B cell (primary cell): ENCODE results near the gene TBX2. TPM values are rescaled to one million over a fixed set of nuclear protein-coding genes. Genes with fewer than 3 reads are reported as not detected.

Experiments used
- ATAC-seq: fragments of 200-7000 bp; cut with Tn5 transposase; one replicate; pipeline ENCODE4 v1.10.0; 2021; ENCODE audit warnings: low read depth, mild to moderate bottlenecking, moderate number of reproducible peaks, moderate library complexity
- CTCF ChIA-PET: fragments of 350-600 bp; sonication (Branson Sonifier 250); formaldehyde crosslinking; loops from one replicate; lab custom pipeline; 2021; ENCODE audit warnings: antibody characterized with exemption, inconsistent platforms; lab: Charles Lee
- POLR2A ChIA-PET: fragments of 350-600 bp; sonication (Branson Sonifier 250); formaldehyde crosslinking; loops from one replicate; lab custom pipeline; 2021; ENCODE audit warnings: antibody characterized with exemption; lab: Charles Lee
- DNase-seq: peaks from one replicate; pipeline ENCODE4 v3.0.0; 2013
- H2AFZ ChIP-seq: 2 replicates; pipeline ENCODE4 v1.6.1; 2012; ENCODE audit warnings: mild to moderate bottlenecking, low read depth, low read length; ENCODE audit not compliant: insufficient read depth, poor library complexity, severe bottlenecking
- H3K27ac ChIP-seq, 2 donors: 1 replicate in 1 of 2; 2 replicates in 1 of 2; pipeline ENCODE4 v1.5.1; 2012 to 2013; ENCODE audit warnings: low read length in 2 of 2, mild to moderate bottlenecking in 2 of 2, moderate library complexity in 1 of 2
- H3K27me3 ChIP-seq, 4 experiments: fragments of 200-600 bp in 1 of 4; sonication (generic) in 1 of 4; replicated peaks in 1 of 4; 1 replicate in 2 of 4; 2 replicates in 2 of 4; pipeline versions ENCODE4 v1.6.1 to v1.7.0; 2013 to 2016; ENCODE audit warnings: low read length in 3 of 4, mild to moderate bottlenecking in 2 of 4, mixed read lengths in 1 of 4, moderate library complexity in 1 of 4; ENCODE audit not compliant: insufficient read depth in 4 of 4, control insufficient read depth in 3 of 4; ENCODE audit errors: control extremely low read depth in 1 of 4
- H3K36me3 ChIP-seq, 2 experiments: replicated peaks in 1 of 2; 1 replicate in 1 of 2; 2 replicates in 1 of 2; pipeline versions ENCODE4 v1.6.1 to v1.7.1; 2013; ENCODE audit warnings: low read length in 1 of 2; ENCODE audit not compliant: insufficient read depth in 2 of 2, control insufficient read depth in 1 of 2; ENCODE audit errors: control extremely low read depth in 1 of 2, extremely low read depth in 1 of 2
- H3K4me1 ChIP-seq, 2 donors: fragments of 200-600 bp in 1 of 2; sonication (generic) in 1 of 2; 1 replicate in 1 of 2; 2 replicates in 1 of 2; pipeline versions ENCODE4 v1.5.1 to v1.6.1; 2013 to 2017; ENCODE audit warnings: low read length in 2 of 2; ENCODE audit not compliant: control insufficient read depth in 2 of 2, insufficient read depth in 2 of 2
- H3K4me2 ChIP-seq: replicated peaks from 2 replicates; pipeline ENCODE3; 2012; ENCODE audit warnings: mild to moderate bottlenecking, low read depth, low read length; ENCODE audit not compliant: poor library complexity, severe bottlenecking
- H3K4me3 ChIP-seq, 5 experiments: fragments of 200-600 bp in 1 of 5; sonication (generic) in 1 of 5; 1 replicate in 3 of 5; 2 replicates in 2 of 5; pipeline versions ENCODE4 v1.5.1 to v1.7.0; 2011 to 2016; ENCODE audit warnings: low read length in 4 of 5, mild to moderate bottlenecking in 4 of 5, low read depth in 2 of 5, control low read depth in 1 of 5, moderate library complexity in 1 of 5; ENCODE audit not compliant: insufficient read depth in 1 of 5; ENCODE audit errors: control extremely low read depth in 1 of 5, extremely low read depth in 1 of 5
- H3K79me2 ChIP-seq: fragments of 200-600 bp; sonication (generic); one replicate; pipeline ENCODE4 v1.6.0; 2016; ENCODE audit warnings: low read length; ENCODE audit not compliant: control insufficient read depth, insufficient read depth
- H3K9ac ChIP-seq: fragments of 200-600 bp; sonication (generic); 2 replicates; pipeline ENCODE4 v1.6.1; 2017; ENCODE audit warnings: mild to moderate bottlenecking, low read length, moderate library complexity
- H3K9me3 ChIP-seq, 3 donors: one replicate each; pipeline versions ENCODE4 v1.6.1 to v1.7.1; 2013; ENCODE audit warnings: low read length in 2 of 3; ENCODE audit not compliant: control insufficient read depth in 2 of 3, insufficient read depth in 1 of 3; ENCODE audit errors: control extremely low read depth in 1 of 3
- H4K20me1 ChIP-seq: 2 replicates; pipeline ENCODE4 v1.6.0; 2012; ENCODE audit warnings: mild to moderate bottlenecking, low read length; ENCODE audit not compliant: insufficient read depth, control insufficient read depth, poor library complexity, severe bottlenecking
- H3K27ac Mint-ChIP-seq: one replicate; pipeline ENCODE4 v1.8.0; 2021; ENCODE audit warnings: mixed read lengths
- H3K27me3 Mint-ChIP-seq: one replicate; pipeline ENCODE4 v1.8.0; 2021; ENCODE audit warnings: mixed read lengths
- H3K4me1 Mint-ChIP-seq: one replicate; pipeline ENCODE4 v1.8.0; 2021; ENCODE audit warnings: mixed read lengths
- H3K4me3 Mint-ChIP-seq: one replicate; pipeline ENCODE4 v1.8.0; 2021; ENCODE audit warnings: mixed read lengths
- H3K9me3 Mint-ChIP-seq: one replicate; pipeline ENCODE4 v1.8.0; 2022; ENCODE audit warnings: mixed read lengths; ENCODE audit not compliant: insufficient read depth
- CTCF ChIP-seq: fragments of 200-600 bp; IDR thresholded peaks from one replicate; pipeline ENCODE4 v1.8.0; 2022; ENCODE audit warnings: antibody characterized with exemption, mild to moderate bottlenecking
- EZH2 ChIP-seq: IDR thresholded peaks from 2 replicates; pipeline ENCODE4 v1.6.1; 2012; ENCODE audit warnings: borderline replicate concordance, low read depth, mild to moderate bottlenecking, moderate library complexity, low read length; ENCODE audit not compliant: insufficient read depth, poor library complexity, severe bottlenecking
- WGBS: methylation state at CpG from one replicate; pipeline ENCODE4 v1.1.5; 2013; ENCODE audit warnings: missing lambda C conversion rate; ENCODE audit not compliant: insufficient coverage; 5-methylcytosine and 5-hydroxymethylcytosine counted together
- intact Hi-C: fragments of 100-400 bp; cut with micrococcal nuclease; formaldehyde crosslinking; loops from one replicate; pipeline ENCODE4 v1.10.0; 2022
- polyA plus RNA-seq: library from polyadenylated mRNA; depleted of rRNA; stranded (reverse); fragments of >200 nt; gene quantifications from 2 replicates; pipeline ENCODE4 v1.2.3, GENCODE V29; 2012
- total RNA-seq, 2 donors: library from RNA; stranded (reverse); fragments of 120-200 nt in 1 of 2; gene quantifications; 1 replicate in 1 of 2; 2 replicates in 1 of 2; pipeline versions ENCODE4 v1.2.3 to v1.2.4, GENCODE V29; 2013 to 2022

The TBX2 gene
- total and polyA plus RNA-seq, 2 donors (not counting 1 experiment from before 2014, with no cell fraction given): not detected

GRCh38 chr17:61455324-61456060, 55.8 kb downstream of the TBX2 start:
- H3K4me3 Mint-ChIP-seq: no peak overlapping the region
- no peaks in the 10 kb centered on the region for H4K20me1 ChIP-seq
- no peaks in the 10 kb centered on the region for H3K36me3 ChIP-seq
- no peaks in the 10 kb centered on the region for H3K9me3 Mint-ChIP-seq
- DNase-seq (no peak), ATAC-seq (no peak)
- no peak for TF ChIP-seq CTCF
- no peak for TF ChIP-seq EZH2
- intact Hi-C loops: no loop called here
- no peak overlapping the region for H3K27ac ChIP-seq
- ChIA-PET POLR2A (no interaction called here), CTCF (no interaction called here)
- H3K9me3 ChIP-seq: peaks cover 0 to 44% (median 0%) of the 10 kb centered on the region in 3 donors
- peaks cover 45 to 61% of the 10 kb centered on the region in 2 donors for H3K4me1 ChIP-seq
- 28% methylated on average over 18 of the region's 18 CpGs for WGBS
- H3K27ac Mint-ChIP-seq: no peak overlapping the region
- H2AFZ ChIP-seq: no peak overlapping the region
- no peak overlapping the region for H3K4me3 ChIP-seq
- no peak overlapping the region for H3K9ac ChIP-seq
- H3K27me3 Mint-ChIP-seq: peaks cover 75% of the 10 kb centered on the region
- H3K4me2 ChIP-seq: peak overlapping the region; percentile 57
- peaks cover 39% of the 10 kb centered on the region for H3K4me1 Mint-ChIP-seq
- no peaks in the 10 kb centered on the region for H3K79me2 ChIP-seq
- H3K27me3 ChIP-seq: peaks cover 2 to 86% (median 61%) of the 10 kb centered on the region in 4 experiments

- Mint-ChIP-seq H3K4me3 (no peak overlapping the region), H3K27ac (no peak overlapping the region), H3K27me3 (peaks cover 75% of the 10 kb centered on the region), H3K4me1 (peaks cover 37% of the 10 kb centered on the region), H3K9me3 (no peaks in the 10 kb centered on the region)
- peaks cover 0 to 41% (median 0%) of the 10 kb centered on the region in 3 donors for H3K9me3 ChIP-seq
- H3K27ac ChIP-seq: no peak overlapping the region
- peaks cover 43 to 58% of the 10 kb centered on the region in 2 donors for H3K4me1 ChIP-seq
- H3K9ac ChIP-seq: no peak overlapping the region
- H4K20me1 ChIP-seq: no peaks in the 10 kb centered on the region
- ChIA-PET POLR2A (no interaction called here), CTCF (no interaction called here)
- DNase-seq (no peak), ATAC-seq (no peak)
- H3K79me2 ChIP-seq: no peaks in the 10 kb centered on the region
- peak overlapping the region; percentile 62 for H3K4me2 ChIP-seq
- intact Hi-C loops: no loop called here
- H3K27me3 ChIP-seq: peaks cover 2 to 86% (median 59%) of the 10 kb centered on the region in 4 experiments
- H3K4me3 ChIP-seq: no peak overlapping the region
- H2AFZ ChIP-seq: no peak overlapping the region
- WGBS: 21% methylated on average over 42 of the region's 47 CpGs
- H3K36me3 ChIP-seq: no peaks in the 10 kb centered on the region
- TF ChIP-seq EZH2 (no peak), CTCF (no peak)
These were observed 56.5 kb downstream of the TBX2 start for GRCh38 chr17:61456061-61456681.
